Keratinocyte (primary cell): Measurements from ENCODE around the gene SULF2. TPM values are rescaled to one million over a fixed set of nuclear protein-coding genes. Genes with fewer than 3 reads are reported as not detected.

Experiments
- DNase-seq: peaks from one replicate; pipeline ENCODE4 v3.0.0-alpha.2; 2011; ENCODE audit warnings: low read depth, missing footprints, low spot score
- FAIRE-seq: peaks from 2 replicates; lab custom pipeline; 2011; peaks lifted over from hg19 to GRCh38; lab: Jason Lieb, UNC
- H2AFZ ChIP-seq: 2 replicates; pipeline ENCODE4 v1.6.0; 2012; ENCODE audit warnings: low read length, control low read depth, inconsistent platforms; ENCODE audit not compliant: control insufficient read depth
- H3K27ac ChIP-seq: 2 replicates; pipeline ENCODE4 v1.5.1; 2011; ENCODE audit warnings: low read length; ENCODE audit not compliant: control insufficient read depth, insufficient read depth
- H3K27me3 ChIP-seq: 3 replicates; pipeline ENCODE4 v1.6.0; 2011; ENCODE audit warnings: low read length; ENCODE audit not compliant: control insufficient read depth, insufficient read depth; ENCODE audit errors: extremely low read depth
- H3K36me3 ChIP-seq, 2 experiments: 2 replicates in 1 of 2; 3 replicates in 1 of 2; pipeline ENCODE4 v1.5.1; 2011; ENCODE audit warnings: low read length in 2 of 2, mild to moderate bottlenecking in 1 of 2; ENCODE audit not compliant: control insufficient read depth in 2 of 2, insufficient read depth in 2 of 2; ENCODE audit errors: extremely low read depth in 1 of 2
- H3K4me1 ChIP-seq: 3 replicates; pipeline ENCODE4 v1.5.1; 2011; ENCODE audit warnings: low read length; ENCODE audit not compliant: control insufficient read depth, insufficient read depth; ENCODE audit errors: extremely low read depth
- H3K4me2 ChIP-seq: 3 replicates; pipeline ENCODE4 v1.6.0; 2011; ENCODE audit warnings: low read depth, low read length; ENCODE audit not compliant: control insufficient read depth, insufficient read depth; ENCODE audit errors: extremely low read depth
- H3K4me3 ChIP-seq, 3 experiments: fragments of 200-600 bp in 1 of 3; sonication (generic) in 1 of 3; 2 replicates in 2 of 3; 3 replicates in 1 of 3; pipeline ENCODE4 v1.5.1; 2011 to 2016; ENCODE audit warnings: low read length in 3 of 3, mild to moderate bottlenecking in 3 of 3, control low read depth in 2 of 3, inconsistent platforms in 1 of 3, low read depth in 1 of 3, mixed read lengths in 1 of 3, mixed run types in 1 of 3, moderate library complexity in 1 of 3; ENCODE audit not compliant: control insufficient read depth in 2 of 3, insufficient read depth in 2 of 3; ENCODE audit errors: extremely low read depth in 1 of 3
- H3K79me2 ChIP-seq: 2 replicates; pipeline ENCODE4 v1.6.0; 2012; ENCODE audit warnings: low read length; ENCODE audit not compliant: control insufficient read depth, insufficient read depth
- H3K9ac ChIP-seq: 3 replicates; pipeline ENCODE4 v1.6.0; 2011; ENCODE audit warnings: low read length; ENCODE audit not compliant: control insufficient read depth, insufficient read depth; ENCODE audit errors: extremely low read depth
- H3K9me1 ChIP-seq: 3 replicates; pipeline ENCODE4 v1.6.0; 2011; ENCODE audit warnings: low read length; ENCODE audit not compliant: control insufficient read depth, insufficient read depth; ENCODE audit errors: extremely low read depth
- H3K9me3 ChIP-seq: 2 replicates; pipeline ENCODE4 v1.5.1; 2012; ENCODE audit warnings: low read depth, low read length; ENCODE audit not compliant: control insufficient read depth
- H4K20me1 ChIP-seq: 3 replicates; pipeline ENCODE4 v1.6.0; 2011; ENCODE audit warnings: low read length; ENCODE audit not compliant: control insufficient read depth, insufficient read depth; ENCODE audit errors: extremely low read depth
- CTCF ChIP-seq, 3 experiments: IDR thresholded peaks in 1 of 3; conservative IDR thresholded peaks in 1 of 3; optimal IDR thresholded peaks in 1 of 3; 2 replicates in 2 of 3; 3 replicates in 1 of 3; pipeline versions ENCODE3 to v1.5.1; 2011; ENCODE audit warnings: low read length in 3 of 3, mild to moderate bottlenecking in 3 of 3, moderate library complexity in 2 of 3, control low read depth in 1 of 3, inconsistent platforms in 1 of 3; ENCODE audit not compliant: insufficient read depth in 2 of 3; ENCODE audit errors: extremely low read depth in 1 of 3
- EZH2 ChIP-seq: IDR thresholded peaks from one replicate; pipeline ENCODE4 v1.6.1; 2012; ENCODE audit warnings: inconsistent platforms, mild to moderate bottlenecking, low read length, moderate library complexity
- dilution Hi-C: fragments of 300-500 bp; cut with MboI; formaldehyde crosslinking; loops from one replicate; pipeline ENCODE4 v1.7.0; 2020; ENCODE audit warnings: low sequenced_read_pairs; ENCODE audit not compliant: extremely low pct_ligation_motif_present
- polyA plus RNA-seq, 5 experiments: library from polyadenylated mRNA; depleted of rRNA in 3 of 5; stranded (reverse) in 3 of 5; stranded (forward) in 1 of 5; unstranded in 1 of 5; fragments of >200 nt; gene quantifications; 1 replicate in 1 of 5; 2 replicates in 3 of 5; 3 replicates in 1 of 5; pipeline versions ENCODE4 v1.2.1 to v1.2.3, GENCODE V29; 2011 to 2012; ENCODE audit warnings: missing spikeins in 2 of 5, low read depth in 1 of 5, low replicate concordance in 1 of 5

The SULF2 gene
- polyA plus RNA-seq, 1 donor (not counting 4 experiments of a cell fraction or from before 2014, with no cell fraction given): 64.4 TPM

GRCh38 chr20:47701612-47702011 lies 83.7 kb downstream of the SULF2 start:
- TF ChIP-seq EZH2 (no peak), CTCF (optimal IDR thresholded peaks at IDR 0.05 in 1 of 3, IDR thresholded peaks at IDR 0.05 in 1 of 3, conservative IDR thresholded peaks at IDR 0.05 in 1 of 3; ENCODE audit: extremely low read depth in 1 of 3, insufficient read depth in 2 of 3, low read length in 3 of 3) (no peak)
- no peaks in the 10 kb centered on the region for H4K20me1 ChIP-seq

DNA sequence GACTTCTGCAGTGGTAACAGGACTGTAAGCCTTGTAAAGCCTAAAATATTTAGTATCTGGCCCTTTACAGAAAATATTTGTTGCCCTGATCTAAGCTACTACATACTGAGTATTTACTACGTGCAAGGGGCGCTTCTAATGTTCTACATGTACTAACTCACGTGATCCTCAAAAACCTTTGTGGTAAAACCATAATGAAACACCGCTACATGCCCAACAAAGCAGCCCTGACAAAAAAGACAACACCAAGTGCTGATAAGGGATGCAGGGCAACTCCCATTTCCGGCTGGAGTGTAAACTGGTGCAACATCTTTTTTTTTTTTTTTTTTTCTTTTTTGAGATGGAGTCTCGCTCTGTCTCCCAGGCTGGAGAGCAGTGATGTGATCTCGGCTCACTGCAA lies 85.0 kb downstream of the SULF2 start:
- H3K4me1 ChIP-seq: peaks cover 4% of the 10 kb centered on the region
- H3K27ac ChIP-seq: no peak overlapping the region
- no peaks in the 10 kb centered on the region for H3K27me3 ChIP-seq
- no peak overlapping the region for H3K4me3 ChIP-seq
- no peak overlapping the region for H2AFZ ChIP-seq
- DNase-seq (no peak), FAIRE-seq (no peak)
- no peaks in the 10 kb centered on the region for H3K9me3 ChIP-seq
- TF ChIP-seq EZH2 (no peak), CTCF (optimal IDR thresholded peaks at IDR 0.05 in 1 of 3, IDR thresholded peaks at IDR 0.05 in 1 of 3, conservative IDR thresholded peaks at IDR 0.05 in 1 of 3; ENCODE audit: extremely low read depth in 1 of 3, insufficient read depth in 2 of 3, low read length in 3 of 3) (no peak)
- no peak overlapping the region for H3K9ac ChIP-seq
- no peaks in the 10 kb centered on the region for H3K9me1 ChIP-seq
- dilution Hi-C loops: no loop called here
- H3K79me2 ChIP-seq: no peaks in the 10 kb centered on the region
- H4K20me1 ChIP-seq: no peaks in the 10 kb centered on the region
- H3K4me2 ChIP-seq: no peak overlapping the region
- H3K36me3 ChIP-seq: peaks cover 17 to 23% of the 10 kb centered on the region in 2 experiments

More at GRCh38 chr20:47701612-47702011, 83.7 kb downstream of the SULF2 start:
- no peak overlapping the region for H3K4me2 ChIP-seq
- H3K9ac ChIP-seq: no peak overlapping the region
- DNase-seq (no peak), FAIRE-seq (no peak)
- H3K4me1 ChIP-seq: peaks cover 6% of the 10 kb centered on the region
- no peaks in the 10 kb centered on the region for H3K79me2 ChIP-seq
- no peaks in the 10 kb centered on the region for H3K27me3 ChIP-seq
- peaks cover 14 to 24% of the 10 kb centered on the region in 2 experiments for H3K36me3 ChIP-seq
- H2AFZ ChIP-seq: no peak overlapping the region
- dilution Hi-C loops: no loop called here
- H3K9me1 ChIP-seq: no peaks in the 10 kb centered on the region
- no peak overlapping the region for H3K27ac ChIP-seq
- no peaks in the 10 kb centered on the region for H3K9me3 ChIP-seq
- H3K4me3 ChIP-seq: no peak overlapping the region
